Pancreas (tissue), 10 donors: ENCODE measurements around the gene WT1. TPM values are rescaled to one million over a fixed set of nuclear protein-coding genes. Genes with fewer than 3 reads are reported as not detected.

ENCODE experiments used
- ATAC-seq, 4 donors: fragments of 200-7000 bp; cut with Tn5 transposase; one replicate each; pipeline versions ENCODE4 v1.8.0 to v1.9.1; 2020; ENCODE audit warnings: mild to moderate bottlenecking in 4 of 4, moderate library complexity in 4 of 4
- DNase-seq, 6 donors: peaks; one replicate each; pipeline ENCODE4 v3.0.0-alpha.2; 2020
- FAIRE-seq: peaks from 2 replicates; lab custom pipeline; 2012; peaks lifted over from hg19 to GRCh38; lab: Jason Lieb, UNC
- H3K27ac ChIP-seq, 4 donors: fragments of 200-600 bp; sonication (generic); 1 replicate in 3 of 4; 2 replicates in 1 of 4; pipeline versions ENCODE4 v1.5.0 to v1.8.0; 2020
- H3K27me3 ChIP-seq, 4 donors: fragments of 200-600 bp; one replicate each; pipeline ENCODE4 v1.8.0; 2021
- H3K36me3 ChIP-seq, 3 donors: fragments of 200-600 bp; sonication (generic) in 1 of 3; one replicate each; pipeline versions ENCODE4 v1.5.0 to v1.8.0; 2020 to 2021
- H3K4me1 ChIP-seq, 3 donors: fragments of 200-600 bp; one replicate each; pipeline ENCODE4 v1.8.0; 2021
- H3K4me3 ChIP-seq, 4 donors: fragments of 200-600 bp; sonication (generic) in 2 of 4; one replicate each; pipeline versions ENCODE4 v1.5.0 to v1.8.0; 2020 to 2021
- H3K9me3 ChIP-seq, 4 donors: fragments of 200-600 bp; one replicate each; pipeline ENCODE4 v1.8.0; 2021
- CTCF ChIP-seq, 4 donors: fragments of 200-600 bp; sonication (generic) in 3 of 4; IDR thresholded peaks; one replicate each; pipeline versions ENCODE4 v1.5.0 to v1.8.0; 2021; ENCODE audit warnings: antibody characterized with exemption in 4 of 4
- WGBS, 2 donors: extraction: QIAGEN DNeasy Blood & Tissue Kit; methylation state at CpG; one replicate each; pipeline ENCODE4 v1.1.7; 2013; 5-methylcytosine and 5-hydroxymethylcytosine counted together
- intact Hi-C, 3 donors: fragments of 100-400 bp; cut with DNase I; formaldehyde crosslinking; loops; one replicate each; pipeline versions ENCODE4 v1.11.1 to v1.14.2; 2022
- polyA plus RNA-seq, 2 donors: library from polyadenylated mRNA; stranded (reverse); fragments of 200-250 nt; gene quantifications; one replicate each; pipeline ENCODE4 v1.2.3, GENCODE V29; 2013
- total RNA-seq, 6 donors: library from RNA; stranded (reverse); fragmentation: NEBNext Ultra II Directional in 4 of 6; extraction: Animal tissue kit (Norgen Biotek cat#: 25700) in 4 of 6; gene quantifications; one replicate each; pipeline versions ENCODE4 v1.2.1 to v1.2.4, GENCODE V29; 2021 to 2023
- donor health status: healthy with polysubstance abuse.
- donor health status: DM: no; HTN: no; CAD: no; lungs with moderate emphysema.
- donor health status: DM: no; HTN: no; CAD: no.
- donor health status: control.
- donor health status: control.
- donor health status: Bipolar disorder and iron deficiency.
- donor health status: DM: yes; HTN: yes; CAD: no.
- donor health status: DM: no; HTN: no; CAD: no.
- donor health status: DM: no; HTN: no; CAD: no.
- donor health status: DM: yes; HTN: yes; CAD: no.

The WT1 gene
- total and polyA plus RNA-seq, 8 donors, result 0.08 to 1.9 (median 0.53) TPM; not detected in 1

- FAIRE-seq (no peak), DNase-seq (no peak), ATAC-seq (no peak)
- Histone ChIP-seq H3K9me3 (no peaks in the 10 kb centered on the region), H3K4me1 (no peaks in the 10 kb centered on the region), H3K36me3 (no peaks in the 10 kb centered on the region), H3K27me3 (no peaks in the 10 kb centered on the region), H3K4me3 (no peak overlapping the region), H3K27ac (no peak overlapping the region)
- intact Hi-C loops, result no loop called here
- 58 to 61% methylated on average over 5 of the region's 5 CpGs for WGBS, 2 donors
- TF ChIP-seq CTCF (IDR thresholded peaks at IDR 0.05), result no peak
Measured at GRCh38 chr11:32344946-32345345, 90.4 kb downstream of the WT1 start.

- no peaks in the 10 kb centered on the region for H3K36me3 ChIP-seq
- no peak overlapping the region for H3K4me3 ChIP-seq
- 52 to 63% methylated on average over 3 of the region's 3 CpGs for WGBS, 2 donors
- H3K27ac ChIP-seq, result no peak overlapping the region
- no peak for DNase-seq
- TF ChIP-seq CTCF (IDR thresholded peaks at IDR 0.05), result no peak
- ATAC-seq, result no peak
- no peaks in the 10 kb centered on the region for H3K9me3 ChIP-seq
- no peak for FAIRE-seq
- H3K4me1 ChIP-seq, result no peaks in the 10 kb centered on the region
- intact Hi-C loops, result no loop called here
- no peaks in the 10 kb centered on the region for H3K27me3 ChIP-seq
Measured at GRCh38 chr11:32343325-32344008, 91.9 kb downstream of the WT1 start.

- Histone ChIP-seq H3K4me3 (no peak overlapping the region), H3K27ac (no peak overlapping the region), H3K9me3 (no peaks in the 10 kb centered on the region), H3K27me3 (no peaks in the 10 kb centered on the region), H3K4me1 (no peaks in the 10 kb centered on the region), H3K36me3 (no peaks in the 10 kb centered on the region)
- 64 to 75% methylated on average over 10 of the region's 10 CpGs for WGBS, 2 donors
- DNase-seq (no peak), FAIRE-seq (no peak), ATAC-seq (no peak)
- TF ChIP-seq CTCF (IDR thresholded peaks at IDR 0.05), result no peak
- intact Hi-C loops, result no loop called here
Measured at GRCh38 chr11:32341620-32342613, 93.4 kb downstream of the WT1 start.

GRCh38 chr11:32340181-32340580, 95.2 kb downstream of the WT1 start:
- no peak for ATAC-seq
- Histone ChIP-seq H3K27ac (no peak overlapping the region), H3K4me3 (no peak overlapping the region), H3K4me1 (no peaks in the 10 kb centered on the region), H3K27me3 (no peaks in the 10 kb centered on the region), H3K9me3 (no peaks in the 10 kb centered on the region), H3K36me3 (no peaks in the 10 kb centered on the region)
- no peak for TF ChIP-seq CTCF (IDR thresholded peaks at IDR 0.05)
- intact Hi-C loops, result no loop called here
- DNase-seq, result no peak
- 53 to 68% methylated on average over 3 of the region's 3 CpGs for WGBS, 2 donors
- no peak for FAIRE-seq

Other genes starting within 250 kb of the WT1 start
- gene EIF3M, start 148.3 kb upstream of the WT1 start, total RNA-seq, result 100 to 1,000 TPM; 119 to 203 (median 136) TPM
- 100 to 1,000 TPM; 102 to 160 TPM for gene EIF3M, start 148.3 kb upstream of the WT1 start, polyA plus RNA-seq